Skeletal muscle satellite cell (primary cell): ENCODE measurements around the gene SLC25A10. TPM values are rescaled to one million over a fixed set of nuclear protein-coding genes. Genes with fewer than 3 reads are reported as not detected.
"Not testable (repeated sequence)": the region's sequence is repeated elsewhere in the genome, so short reads cannot be mapped to it uniquely, and the experiment has no call there.

Experiments used
- H3K27me3 ChIP-seq: 2 replicates; pipeline ENCODE4 v1.7.0; 2013; ENCODE audit warnings: low read length; ENCODE audit not compliant: control insufficient read depth, insufficient read depth
- H3K36me3 ChIP-seq: 2 replicates; pipeline ENCODE4 v1.7.0; 2013; ENCODE audit warnings: mild to moderate bottlenecking, control low read depth, low read length; ENCODE audit not compliant: insufficient read depth
- H3K4me1 ChIP-seq: 2 replicates; pipeline ENCODE4 v1.7.0; 2013; ENCODE audit warnings: low read length; ENCODE audit not compliant: control insufficient read depth, insufficient read depth
- H3K4me2 ChIP-seq: 2 replicates; pipeline ENCODE4 v1.7.0; 2013; ENCODE audit warnings: mild to moderate bottlenecking, low read length
- H3K4me3 ChIP-seq: 2 replicates; pipeline ENCODE4 v1.7.0; 2013; ENCODE audit warnings: low read length
- H3K9ac ChIP-seq: 2 replicates; pipeline ENCODE4 v1.7.0; 2013; ENCODE audit warnings: mild to moderate bottlenecking, low read depth, low read length, moderate library complexity
- H3K9me3 ChIP-seq: replicated peaks from 2 replicates; pipeline ENCODE4 v1.7.0; 2013; ENCODE audit warnings: mild to moderate bottlenecking, control low read depth, low read length
- total RNA-seq: library from RNA; depleted of rRNA; stranded (reverse); fragments of >200 nt; gene quantifications from 2 replicates; pipeline ENCODE4 v1.2.3, GENCODE V29; 2012; rRNA removed

SLC25A10 gene, protein sequence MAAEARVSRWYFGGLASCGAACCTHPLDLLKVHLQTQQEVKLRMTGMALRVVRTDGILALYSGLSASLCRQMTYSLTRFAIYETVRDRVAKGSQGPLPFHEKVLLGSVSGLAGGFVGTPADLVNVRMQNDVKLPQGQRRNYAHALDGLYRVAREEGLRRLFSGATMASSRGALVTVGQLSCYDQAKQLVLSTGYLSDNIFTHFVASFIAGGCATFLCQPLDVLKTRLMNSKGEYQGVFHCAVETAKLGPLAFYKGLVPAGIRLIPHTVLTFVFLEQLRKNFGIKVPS
- total RNA-seq: 14.7 and 18.8 TPM in 2 replicates

DNA sequence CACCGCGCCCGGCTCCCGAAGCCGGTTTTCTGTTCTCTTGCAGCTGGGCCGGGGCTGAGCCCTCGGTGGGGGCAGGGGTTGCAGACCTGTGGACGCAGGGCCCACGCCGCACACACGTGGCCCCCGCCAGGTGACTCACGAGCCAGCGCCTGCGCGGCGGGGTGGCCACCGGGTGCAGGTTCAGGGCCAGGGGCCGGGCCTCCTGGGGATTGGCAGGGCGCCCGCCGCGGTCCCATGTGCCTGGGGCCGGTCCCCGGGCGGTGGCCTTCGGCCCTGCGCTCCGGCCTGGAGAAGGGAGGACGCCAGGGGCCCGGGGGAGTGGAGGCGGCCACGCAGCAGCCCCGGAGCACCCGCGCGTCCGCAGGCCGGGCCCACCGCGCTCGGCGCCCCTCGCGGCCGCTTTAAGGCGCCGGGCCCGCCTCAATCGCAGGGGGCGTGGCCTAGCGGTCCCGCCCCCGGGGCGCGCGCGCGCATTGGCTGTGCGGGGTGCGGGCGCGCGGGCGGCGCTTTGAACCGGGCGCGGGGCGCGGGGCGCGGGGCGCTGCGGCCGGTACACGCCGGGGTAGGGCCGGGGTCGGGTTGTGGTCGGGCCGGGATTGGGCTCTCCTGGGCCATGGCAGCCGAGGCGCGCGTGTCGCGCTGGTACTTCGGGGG lies at the start of gene SLC25A10:
Gene SLC25A10, plus strand, starts transcription at position 471 of the 654 bp plus-strand sequence. Its CDS starts 143 bp downstream, at position 614.
- H3K27me3 ChIP-seq: no peaks in the 10 kb centered on the region
- peak within 1 kb of the TSS; percentile 73 for H3K9ac ChIP-seq
- peak within 1 kb of the TSS; percentile 85 for H3K4me2 ChIP-seq
- peaks cover 13% of the 10 kb centered on the region for H3K36me3 ChIP-seq
- peaks cover 31% of the 10 kb centered on the region for H3K4me1 ChIP-seq
- no peaks in the 10 kb centered on the region for H3K9me3 ChIP-seq
- H3K4me3 ChIP-seq: peak within 1 kb of the TSS; percentile 85

DNA sequence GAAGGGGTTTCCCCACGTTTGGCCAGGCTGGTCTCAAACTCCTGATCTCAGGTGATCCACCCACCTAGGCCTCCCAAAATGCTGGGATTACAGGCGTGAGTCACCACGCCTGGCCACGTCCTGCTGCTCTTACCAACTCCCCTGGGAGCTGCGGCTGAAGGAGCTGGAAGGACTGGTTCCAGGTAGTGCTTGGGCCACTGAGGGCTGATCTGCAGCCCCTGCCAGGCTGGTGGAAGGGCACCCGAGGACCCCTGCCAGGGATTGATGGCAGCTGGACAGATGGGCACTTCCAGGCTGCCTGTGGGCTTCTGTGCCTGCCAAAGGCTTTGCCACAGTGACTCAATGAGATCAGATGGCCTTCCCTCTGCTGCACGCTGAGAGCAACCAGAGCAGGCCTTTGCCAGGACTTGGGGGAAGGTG lies 48.0 kb upstream of the SLC25A10 start:
- no peak overlapping the region for H3K4me3 ChIP-seq
- no peak overlapping the region for H3K4me2 ChIP-seq
- no peak overlapping the region for H3K9ac ChIP-seq
- H3K9me3 ChIP-seq: no peaks in the 10 kb centered on the region
- peaks cover 13% of the 10 kb centered on the region for H3K36me3 ChIP-seq
- H3K27me3 ChIP-seq: no peaks in the 10 kb centered on the region
- peaks cover 21% of the 10 kb centered on the region for H3K4me1 ChIP-seq

DNA sequence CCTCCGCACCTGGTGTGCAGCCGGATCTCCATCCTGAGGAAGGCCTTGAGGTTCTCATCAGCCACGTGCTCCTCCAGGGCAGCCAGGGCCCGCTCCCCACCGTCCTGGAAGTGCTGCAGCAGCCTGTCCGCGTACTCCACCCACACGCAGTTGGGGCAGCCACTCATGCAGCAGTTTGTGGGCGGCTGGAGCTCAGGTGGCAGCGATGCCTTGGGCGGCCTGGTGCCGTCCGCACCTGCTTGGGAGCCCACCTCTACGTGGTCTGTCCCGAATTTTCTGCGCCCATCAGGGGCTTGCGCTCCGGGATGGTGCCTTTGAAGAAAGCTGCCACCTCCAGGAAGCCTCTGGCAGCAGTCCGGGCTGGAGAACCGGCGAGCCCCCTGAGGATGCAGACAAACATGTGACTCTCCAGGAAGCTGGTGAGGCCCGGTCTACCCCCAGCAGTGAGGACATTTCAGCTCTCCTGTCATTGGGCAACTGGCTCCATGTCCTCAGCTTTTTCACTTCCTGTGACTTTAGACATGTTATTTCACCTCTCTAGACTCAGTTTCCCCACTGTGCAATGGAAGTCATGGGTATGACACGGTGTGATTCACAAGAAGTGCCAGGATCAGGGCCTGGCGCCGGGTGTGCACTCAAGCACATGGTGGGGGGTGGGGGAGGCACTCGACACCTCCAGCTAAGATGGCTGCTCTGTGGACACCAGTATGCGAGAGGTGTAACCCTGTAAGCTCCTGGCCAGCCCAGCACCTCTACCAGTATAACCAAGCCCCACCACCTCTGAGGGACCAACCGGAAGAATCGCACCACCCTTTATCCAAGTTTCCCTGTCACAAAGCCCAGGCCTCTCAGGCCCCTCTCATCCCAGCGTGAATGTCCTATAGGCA lies 46.6 kb upstream of the SLC25A10 start:
- no peaks in the 10 kb centered on the region for H3K9me3 ChIP-seq
- peaks cover 21% of the 10 kb centered on the region for H3K4me1 ChIP-seq
- peak overlapping the region; percentile 95 for H3K4me3 ChIP-seq
- peaks cover 22% of the 10 kb centered on the region for H3K36me3 ChIP-seq
- H3K9ac ChIP-seq: peak overlapping the region; percentile 94
- H3K27me3 ChIP-seq: no peaks in the 10 kb centered on the region
- peak overlapping the region; percentile 95 for H3K4me2 ChIP-seq

DNA sequence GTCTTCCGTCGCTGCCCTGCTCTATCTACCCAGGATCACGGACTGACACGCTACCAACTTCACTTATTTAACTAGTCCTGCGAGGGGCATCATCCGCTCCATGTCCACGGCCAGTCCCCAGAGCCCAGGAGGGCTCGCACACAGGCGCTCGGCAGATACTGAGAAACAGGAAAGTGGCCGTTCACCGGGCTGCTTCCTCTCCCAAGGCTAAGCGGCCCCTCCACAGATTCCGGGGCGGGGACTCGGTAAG lies 46.1 kb upstream of the SLC25A10 start:
- Histone ChIP-seq H3K9ac (peak overlapping the region; percentile 94), H3K36me3 (peaks cover 26% of the 10 kb centered on the region), H3K4me2 (peak overlapping the region; percentile 95), H3K27me3 (no peaks in the 10 kb centered on the region), H3K4me3 (peak overlapping the region; percentile 95), H3K4me1 (peaks cover 21% of the 10 kb centered on the region), H3K9me3 (no peaks in the 10 kb centered on the region)

DNA sequence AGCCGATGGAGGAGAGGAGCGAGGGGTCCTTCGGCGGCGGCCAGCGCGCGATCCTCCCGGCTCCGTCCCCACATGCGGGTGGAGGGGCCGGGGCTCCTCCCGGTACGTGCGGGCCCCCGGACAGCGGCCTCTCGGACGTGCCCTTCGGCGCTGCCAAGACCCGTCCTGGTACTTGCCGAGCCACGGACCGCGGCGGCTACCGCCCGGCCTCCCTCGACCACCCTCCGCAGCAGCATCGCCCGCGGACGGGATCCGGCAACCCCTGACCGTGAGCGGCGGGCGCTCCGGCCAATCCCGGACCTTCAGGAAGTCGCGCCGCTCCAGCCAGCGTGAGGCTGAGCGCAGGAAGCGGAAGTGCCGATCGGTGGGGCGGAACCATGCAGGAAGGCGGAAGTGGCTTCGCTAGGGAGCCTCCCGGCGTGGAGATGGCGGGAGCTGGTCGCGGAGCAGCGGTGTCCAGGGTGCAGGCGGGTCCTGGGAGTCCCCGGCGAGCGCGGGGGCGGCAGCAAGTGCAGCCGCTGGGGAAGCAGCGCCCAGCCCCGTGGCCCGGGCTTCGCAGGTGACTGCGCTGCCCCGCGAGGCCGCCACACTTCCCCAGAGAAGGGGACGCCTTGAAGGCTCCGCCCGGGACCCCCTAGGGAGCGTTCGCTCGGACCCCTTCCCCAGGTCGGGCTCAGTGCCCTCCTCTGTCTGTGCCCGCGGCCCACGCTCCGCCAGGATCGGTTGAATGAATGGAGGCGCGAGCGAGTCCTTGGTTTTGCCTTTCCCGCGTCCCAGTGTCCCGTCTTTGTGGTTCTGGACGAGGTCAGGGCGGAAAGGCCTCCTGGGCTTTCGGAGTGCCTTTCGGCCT lies 45.5 kb upstream of the SLC25A10 start, which contains the start of the genes CCDC137 and OXLD1:
Gene CCDC137, plus strand, starts transcription at position 396 of the 850 bp plus-strand sequence. Its CDS starts 30 bp downstream, at position 426.
Gene OXLD1, minus strand, starts transcription at position 264 of the 850 bp plus-strand sequence. Its CDS starts 28 bp downstream, at position 236.
- Histone ChIP-seq H3K36me3 (peaks cover 32% of the 10 kb centered on the region), H3K4me2 (peak within 1 kb of the TSS; percentile 95), H3K4me3 (peak within 1 kb of the TSS; percentile 95), H3K4me1 (peaks cover 21% of the 10 kb centered on the region), H3K27me3 (no peaks in the 10 kb centered on the region), H3K9ac (peak within 1 kb of the TSS; percentile 94), H3K9me3 (no peaks in the 10 kb centered on the region)

DNA sequence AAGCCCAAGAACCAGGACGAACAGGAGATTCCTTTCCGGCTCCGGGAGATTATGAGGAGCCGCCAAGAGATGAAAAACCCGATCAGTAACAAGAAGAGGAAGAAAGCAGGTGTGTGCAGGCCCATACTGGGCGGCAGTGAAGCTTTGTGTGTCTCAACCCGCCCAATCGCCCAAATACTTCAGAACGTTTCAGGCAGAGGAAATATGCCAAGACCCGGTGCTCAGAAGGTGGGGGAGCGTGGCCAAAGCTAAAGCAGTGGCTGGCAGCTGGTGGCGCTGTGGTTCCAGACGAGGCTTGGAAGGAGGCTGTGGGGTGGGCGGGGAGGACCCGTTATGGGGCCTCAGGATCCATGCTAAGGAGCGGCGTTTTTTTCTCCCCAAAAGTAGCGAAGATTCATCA lies 44.3 kb upstream of the SLC25A10 start:
- Histone ChIP-seq H3K27me3 (no peaks in the 10 kb centered on the region), H3K4me3 (peak overlapping the region; percentile 24), H3K9me3 (no peaks in the 10 kb centered on the region), H3K4me1 (peaks cover 21% of the 10 kb centered on the region), H3K4me2 (peak overlapping the region; percentile 42), H3K9ac (no peak overlapping the region), H3K36me3 (peaks cover 44% of the 10 kb centered on the region)

DNA sequence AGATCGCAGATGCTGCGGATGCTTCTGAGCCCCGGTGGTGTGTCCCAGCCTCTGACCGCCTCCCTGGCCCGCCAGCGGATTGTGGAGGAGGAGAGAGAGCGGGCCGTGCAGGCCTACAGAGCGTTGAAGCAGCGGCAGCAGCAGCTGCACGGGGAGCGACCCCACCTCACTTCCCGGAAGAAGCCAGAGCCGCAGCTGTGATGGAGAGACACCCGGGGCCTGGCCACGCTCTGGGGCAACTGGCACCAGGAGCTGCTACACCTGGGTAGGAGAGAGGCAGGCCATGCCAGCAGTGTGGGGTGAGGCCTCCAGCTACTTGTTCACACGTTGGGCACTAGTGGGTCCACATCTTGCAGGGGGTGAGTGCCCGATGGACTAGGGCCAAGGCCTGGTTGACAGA lies 39.6 kb upstream of the SLC25A10 start:
- H3K9me3 ChIP-seq: no peaks in the 10 kb centered on the region
- no peak overlapping the region for H3K4me2 ChIP-seq
- H3K4me3 ChIP-seq: no peak overlapping the region
- H3K27me3 ChIP-seq: no peaks in the 10 kb centered on the region
- no peak overlapping the region for H3K9ac ChIP-seq
- peaks cover 6% of the 10 kb centered on the region for H3K4me1 ChIP-seq
- peaks cover 40% of the 10 kb centered on the region for H3K36me3 ChIP-seq

DNA sequence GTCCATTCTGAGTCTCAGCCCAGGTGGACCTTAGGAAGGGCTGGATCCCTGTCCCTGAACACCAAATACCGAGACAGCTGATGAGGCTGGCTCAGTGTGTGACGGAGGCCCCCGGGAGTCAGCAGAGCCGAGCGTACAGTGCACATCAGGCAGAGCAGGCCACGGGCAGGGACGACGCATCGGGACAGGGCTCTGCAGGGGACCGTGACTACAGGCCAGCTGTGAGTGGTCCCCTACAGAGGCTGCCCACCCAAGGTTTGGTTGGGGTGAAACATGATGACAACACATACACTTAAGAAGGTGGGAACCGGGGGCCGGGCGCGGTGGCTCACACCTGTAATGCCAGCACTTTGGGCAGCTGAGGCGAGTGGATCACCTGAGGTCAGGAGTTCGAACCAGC lies 39.1 kb upstream of the SLC25A10 start:
- no peak overlapping the region for H3K4me3 ChIP-seq
- H3K36me3 ChIP-seq: peaks cover 40% of the 10 kb centered on the region
- no peaks in the 10 kb centered on the region for H3K27me3 ChIP-seq
- H3K9me3 ChIP-seq: no peaks in the 10 kb centered on the region
- H3K9ac ChIP-seq: no peak overlapping the region
- H3K4me2 ChIP-seq: no peak overlapping the region
- peaks cover 2% of the 10 kb centered on the region for H3K4me1 ChIP-seq

DNA sequence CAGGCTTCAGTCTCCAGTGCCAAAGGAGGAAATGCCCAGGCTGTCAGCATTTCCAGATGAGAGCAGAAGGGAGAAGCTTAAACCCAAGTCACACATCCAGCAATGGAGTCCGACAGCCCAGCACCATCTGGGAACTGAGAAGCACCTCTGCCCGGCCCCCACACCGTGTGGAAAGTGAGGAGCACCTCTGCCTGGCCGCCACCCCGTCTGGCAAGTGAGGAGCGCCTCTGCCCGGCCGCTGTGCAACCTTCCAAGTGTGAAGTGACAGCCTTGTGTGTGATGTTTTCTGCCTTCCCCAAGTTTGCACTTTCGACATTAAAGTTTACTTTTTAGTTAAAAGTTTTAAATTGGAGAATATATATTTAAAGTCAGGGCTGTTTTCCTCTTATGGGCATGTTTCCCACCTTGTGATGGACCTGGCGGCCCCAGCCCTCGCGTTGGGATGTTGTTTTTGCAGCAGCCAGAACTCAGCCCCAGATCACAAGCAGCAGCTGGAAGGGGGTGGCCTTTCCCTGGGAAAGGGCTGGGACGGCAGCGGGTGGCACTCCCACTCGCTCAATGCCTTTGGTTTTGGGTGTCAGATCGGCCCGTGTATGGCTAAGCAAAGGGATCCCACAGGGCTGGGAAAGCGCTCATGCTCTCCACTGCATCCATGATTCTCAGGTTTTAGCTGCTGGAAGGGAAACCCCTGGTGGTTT lies 38.4 kb upstream of the SLC25A10 start:
- H3K4me2 ChIP-seq: no peak overlapping the region
- no peaks in the 10 kb centered on the region for H3K9me3 ChIP-seq
- H3K4me3 ChIP-seq: no peak overlapping the region
- H3K36me3 ChIP-seq: peaks cover 40% of the 10 kb centered on the region
- H3K4me1 ChIP-seq: no peaks in the 10 kb centered on the region
- no peak overlapping the region for H3K9ac ChIP-seq
- H3K27me3 ChIP-seq: no peaks in the 10 kb centered on the region

DNA sequence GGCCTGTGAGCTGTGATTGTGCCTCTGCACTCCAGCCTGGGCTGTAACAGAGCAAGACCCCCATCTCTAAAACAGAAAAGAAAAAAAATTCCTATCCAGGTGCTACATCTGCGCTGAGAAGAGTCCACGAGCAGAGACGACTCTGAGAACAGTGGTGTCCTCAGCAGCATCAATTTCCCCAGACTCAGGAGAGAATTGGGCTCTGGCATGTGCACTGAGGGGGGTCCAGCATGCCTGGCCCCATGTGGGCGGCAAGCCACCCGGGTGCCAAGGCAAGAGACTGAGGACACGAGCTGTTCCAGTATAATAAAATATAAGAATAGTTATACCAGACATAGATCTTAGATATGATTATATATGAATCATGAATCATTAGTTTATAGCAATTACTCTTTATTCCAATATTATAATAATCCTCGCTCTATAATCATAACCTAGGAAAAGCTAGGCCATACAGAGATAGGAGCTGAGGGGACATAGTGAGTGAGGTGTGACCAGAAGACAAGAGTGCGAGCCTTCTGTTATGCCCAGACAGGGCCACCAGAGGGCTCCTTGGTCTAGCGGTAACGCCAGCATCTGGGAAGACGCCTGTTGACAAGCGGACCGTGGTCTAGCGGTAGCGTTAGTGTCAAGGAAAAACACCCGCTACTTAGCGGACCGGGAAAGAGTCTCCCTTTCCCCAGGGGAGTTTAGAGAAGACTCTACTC lies 36.4 kb upstream of the SLC25A10 start:
- not testable (repeated sequence) for H3K4me1 ChIP-seq, H3K4me3 ChIP-seq, H3K9ac ChIP-seq, H3K27me3 ChIP-seq, H3K4me2 ChIP-seq, H3K9me3 ChIP-seq
- peaks cover 36% of the 10 kb centered on the region for H3K36me3 ChIP-seq
